ENCODE measurements around the gene ETS2. TPM values are rescaled to one million over a fixed set of nuclear protein-coding genes. Genes with fewer than 3 reads are reported as not detected.

ETS2 gene
- total RNA-seq, 1 experiment from 2014 or later = 20.4 TPM

DNA sequence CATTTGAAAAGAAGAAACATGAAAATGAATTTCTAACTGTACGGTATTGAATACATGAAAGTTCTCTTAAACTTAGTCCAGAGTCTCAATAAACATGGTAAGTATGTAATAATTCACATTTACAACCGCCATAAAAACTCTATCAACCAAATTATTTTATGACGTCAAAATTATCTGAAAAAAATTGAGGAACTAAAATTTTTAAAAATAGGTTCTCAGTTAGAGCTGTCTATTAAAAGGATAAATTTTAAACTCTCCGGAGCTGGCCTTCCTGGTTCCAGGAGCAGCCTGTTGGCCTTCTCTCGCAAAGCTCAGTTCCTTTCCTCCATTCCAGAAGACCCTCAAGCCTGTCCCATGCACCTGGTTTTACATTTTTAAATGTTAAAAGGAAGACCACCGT lies 18.7 kb upstream of the ETS2 start:
- CTCF ChIA-PET = interaction anchor here (0.5 to 1.1 kb wide), 2 partner anchors 75 to 178 kb away, joined by 3 to 6 read pairs; no protein-coding TSS in a partner anchor
- intact Hi-C loops (cut with micrococcal nuclease; ENCODE audit: unreplicated experiment) = no loop called here
- H3K27ac Mint-ChIP-seq (ENCODE audit: unreplicated experiment) = peak overlapping the region; percentile 92

DNA sequence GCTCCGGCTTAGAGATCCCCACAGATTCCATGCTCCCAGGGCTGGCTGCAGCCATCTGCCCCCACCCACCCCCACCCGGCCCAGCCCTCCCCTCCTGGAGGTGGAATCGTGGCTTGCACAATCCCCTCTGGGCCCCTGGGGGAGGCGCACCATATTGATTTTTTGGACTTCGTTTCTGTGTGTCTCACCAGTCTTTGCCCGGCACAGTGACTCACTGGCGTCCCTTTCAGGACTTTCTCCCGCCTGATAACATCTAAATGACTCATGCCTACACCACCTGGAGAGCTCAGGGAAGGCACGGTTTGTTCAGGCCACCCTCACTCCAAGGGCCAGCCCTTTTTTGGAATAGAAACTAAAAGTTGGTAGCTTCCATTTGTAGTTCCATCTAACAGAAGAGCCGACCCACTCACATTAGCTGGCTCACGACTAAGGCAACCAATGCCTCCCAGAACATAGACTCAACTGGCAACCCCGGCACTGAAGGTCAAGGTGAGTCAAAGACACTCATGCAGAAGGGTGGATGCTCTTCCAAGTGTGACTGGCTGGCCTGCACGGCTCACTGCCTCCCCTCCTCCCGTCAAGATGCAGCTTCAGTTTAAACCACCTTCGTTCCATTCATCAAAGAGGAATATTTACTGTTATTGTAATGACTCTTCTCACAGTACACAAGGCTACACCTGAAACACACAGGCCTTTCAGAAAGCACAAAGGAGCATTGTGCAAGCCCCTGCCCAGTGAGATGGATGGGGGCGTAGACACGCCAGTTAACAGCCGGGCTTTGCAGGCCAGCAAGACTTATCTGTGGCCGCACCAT lies 18.1 kb upstream of the ETS2 start:
- BruUV-seq (replicated peaks) = TSS peak; percentile 82
- no peaks in the 10 kb centered on the region for H3K9me3 ChIP-seq
- H3K9me3 Mint-ChIP-seq (ENCODE audit: unreplicated experiment) = peaks cover 3% of the 10 kb centered on the region
- TF ChIP-seq, protein P1, sequence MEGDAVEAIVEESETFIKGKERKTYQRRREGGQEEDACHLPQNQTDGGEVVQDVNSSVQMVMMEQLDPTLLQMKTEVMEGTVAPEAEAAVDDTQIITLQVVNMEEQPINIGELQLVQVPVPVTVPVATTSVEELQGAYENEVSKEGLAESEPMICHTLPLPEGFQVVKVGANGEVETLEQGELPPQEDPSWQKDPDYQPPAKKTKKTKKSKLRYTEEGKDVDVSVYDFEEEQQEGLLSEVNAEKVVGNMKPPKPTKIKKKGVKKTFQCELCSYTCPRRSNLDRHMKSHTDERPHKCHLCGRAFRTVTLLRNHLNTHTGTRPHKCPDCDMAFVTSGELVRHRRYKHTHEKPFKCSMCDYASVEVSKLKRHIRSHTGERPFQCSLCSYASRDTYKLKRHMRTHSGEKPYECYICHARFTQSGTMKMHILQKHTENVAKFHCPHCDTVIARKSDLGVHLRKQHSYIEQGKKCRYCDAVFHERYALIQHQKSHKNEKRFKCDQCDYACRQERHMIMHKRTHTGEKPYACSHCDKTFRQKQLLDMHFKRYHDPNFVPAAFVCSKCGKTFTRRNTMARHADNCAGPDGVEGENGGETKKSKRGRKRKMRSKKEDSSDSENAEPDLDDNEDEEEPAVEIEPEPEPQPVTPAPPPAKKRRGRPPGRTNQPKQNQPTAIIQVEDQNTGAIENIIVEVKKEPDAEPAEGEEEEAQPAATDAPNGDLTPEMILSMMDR (IDR thresholded peaks at IDR 0.05; ENCODE audit: insufficient read depth in 1 of 2, low read depth in 1 of 2, low read length in 1 of 2, severe bottlenecking in 1 of 2, unreplicated experiment in 1 of 2) = no peak
- H3K4me1 Mint-ChIP-seq (ENCODE audit: low read depth, unreplicated experiment) = peaks cover 13% of the 10 kb centered on the region
- ChIA-PET CTCF (interaction anchor here (0.5 to 1.1 kb wide), 4 partner anchors 12 to 177 kb away, joined by 3 to 6 read pairs (median 3); no protein-coding TSS in a partner anchor), POLR2A (interaction anchor here (0.6 to 2.0 kb wide), 4 partner anchors 10 to 32 kb away, joined by 3 to 8 read pairs (median 4); partner anchors contain the start of gene ETS2)
- no peaks in the 10 kb centered on the region for H3K36me3 Mint-ChIP-seq (ENCODE audit: insufficient read depth, unreplicated experiment)
- H3K4me3 ChIP-seq (ENCODE audit: low read depth, low read length) = no peak overlapping the region
- H3K27ac Mint-ChIP-seq (ENCODE audit: unreplicated experiment) = peak overlapping the region; percentile 92
- no peaks in the 10 kb centered on the region for H3K36me3 ChIP-seq (ENCODE audit: control insufficient read depth, insufficient read depth, low read length)
- peak overlapping the region; percentile 60 for H3K4me3 Mint-ChIP-seq (ENCODE audit: unreplicated experiment)
- no peaks in the 10 kb centered on the region for H3K27me3 Mint-ChIP-seq (ENCODE audit: insufficient read depth, unreplicated experiment)
- peaks cover 43% of the 10 kb centered on the region for H3K4me1 ChIP-seq
- DNase-seq = peak; percentile 80 to 93
- intact Hi-C loops (cut with micrococcal nuclease; ENCODE audit: unreplicated experiment) = no loop called here
- H3K27me3 ChIP-seq (replicated peaks; ENCODE audit: control insufficient read depth, insufficient read depth, low read length) = no peaks in the 10 kb centered on the region

More for the DNA sequence above, 18.7 kb upstream of the ETS2 start:
- Mint-ChIP-seq H3K36me3 (ENCODE audit: insufficient read depth, unreplicated experiment) (no peaks in the 10 kb centered on the region), H3K9me3 (ENCODE audit: unreplicated experiment) (peaks cover 10% of the 10 kb centered on the region), H3K4me1 (ENCODE audit: low read depth, unreplicated experiment) (peaks cover 13% of the 10 kb centered on the region), H3K27me3 (ENCODE audit: insufficient read depth, unreplicated experiment) (no peaks in the 10 kb centered on the region), H3K4me3 (ENCODE audit: unreplicated experiment) (no peak overlapping the region)
- Histone ChIP-seq H3K27me3 (replicated peaks; ENCODE audit: control insufficient read depth, insufficient read depth, low read length) (no peaks in the 10 kb centered on the region), H3K36me3 (ENCODE audit: control insufficient read depth, insufficient read depth, low read length) (no peaks in the 10 kb centered on the region), H3K4me3 (ENCODE audit: low read depth, low read length) (no peak overlapping the region), H3K4me1 (peaks cover 43% of the 10 kb centered on the region), H3K9me3 (0 out of 2 replicates have a peak, but pooled peaks cover 4% of the 10 kb centered on the region)
- TF ChIP-seq, protein P1 (IDR thresholded peaks at IDR 0.05; ENCODE audit: insufficient read depth in 1 of 2, low read depth in 1 of 2, low read length in 1 of 2, severe bottlenecking in 1 of 2, unreplicated experiment in 1 of 2) = no peak
- no peak for DNase-seq
- POLR2A ChIA-PET = interaction anchor here (0.6 to 2.0 kb wide), 3 partner anchors 10 to 25 kb away, joined by 3 to 8 read pairs (median 4); partner anchors contain the start of gene ETS2
- BruUV-seq (replicated peaks) = no TSS peak

DNA sequence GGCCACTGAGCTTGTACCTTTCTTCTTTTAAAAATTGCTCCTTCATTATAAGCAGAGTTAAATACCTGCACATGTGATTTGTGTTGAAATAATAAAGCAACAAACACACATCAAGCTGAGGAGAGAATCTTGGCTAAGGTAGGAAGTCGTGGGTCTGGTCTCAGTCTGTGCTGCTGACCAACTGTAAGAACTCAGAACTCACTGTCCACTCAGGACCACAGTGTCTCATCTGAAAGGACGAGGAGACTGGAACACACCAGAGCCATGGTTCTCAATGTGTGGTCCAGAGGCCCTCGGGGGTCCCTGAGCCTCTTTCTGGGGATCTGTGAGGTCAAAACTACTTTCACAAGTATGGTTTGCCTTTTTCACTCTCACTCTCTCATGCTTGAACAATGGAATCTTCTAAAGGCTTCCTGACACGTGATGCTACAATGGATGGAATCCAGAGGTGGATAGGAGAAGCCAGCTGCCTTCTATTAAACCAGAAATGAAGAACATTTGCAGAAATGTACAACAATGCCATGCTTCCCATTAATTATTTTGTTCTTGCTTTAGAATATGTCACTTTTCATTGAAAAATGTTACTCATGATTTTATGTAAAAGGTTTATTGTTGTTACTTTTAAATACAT lies 17.3 kb upstream of the ETS2 start:
- Mint-ChIP-seq H3K4me3 (ENCODE audit: unreplicated experiment) (peak overlapping the region; percentile 60), H3K9me3 (ENCODE audit: unreplicated experiment) (no peaks in the 10 kb centered on the region), H3K36me3 (ENCODE audit: insufficient read depth, unreplicated experiment) (no peaks in the 10 kb centered on the region), H3K4me1 (ENCODE audit: low read depth, unreplicated experiment) (peaks cover 13% of the 10 kb centered on the region), H3K27me3 (ENCODE audit: insufficient read depth, unreplicated experiment) (no peaks in the 10 kb centered on the region), H3K27ac (ENCODE audit: unreplicated experiment) (peak overlapping the region; percentile 92)
- intact Hi-C loops (cut with micrococcal nuclease; ENCODE audit: unreplicated experiment) = no loop called here
- no peaks in the 10 kb centered on the region for H3K27me3 ChIP-seq (replicated peaks; ENCODE audit: control insufficient read depth, insufficient read depth, low read length)
- H3K4me3 ChIP-seq (ENCODE audit: low read depth, low read length) = no peak overlapping the region
- TF ChIP-seq, protein P1 (IDR thresholded peaks at IDR 0.05; ENCODE audit: insufficient read depth in 1 of 2, low read depth in 1 of 2, low read length in 1 of 2, severe bottlenecking in 1 of 2, unreplicated experiment in 1 of 2) = no peak
- H3K4me1 ChIP-seq = peaks cover 43% of the 10 kb centered on the region
- ChIA-PET CTCF (interaction anchor here (0.6 to 1.1 kb wide), 3 partner anchors 13 to 76 kb away, joined by 3 read pairs; no protein-coding TSS in a partner anchor), POLR2A (interaction anchor here (0.7 to 2.0 kb wide), 2 partner anchors 9 to 31 kb away, joined by 3 to 8 read pairs; no protein-coding TSS in a partner anchor)
- no peak for DNase-seq
- BruUV-seq (replicated peaks) = no TSS peak
- H3K36me3 ChIP-seq (ENCODE audit: control insufficient read depth, insufficient read depth, low read length) = no peaks in the 10 kb centered on the region
- no peaks in the 10 kb centered on the region for H3K9me3 ChIP-seq

All from Caco-2 (cell line).